GM21528 (cell line): ENCODE measurements around the gene SKAP1.
"Not testable (repeated sequence)": the region's sequence is repeated elsewhere in the genome, so short reads cannot be mapped to it uniquely, and the experiment has no call there.

Experiments
- ATAC-seq: cut with Tn5 transposase; IDR thresholded peaks from one replicate; pipeline ENCODE4 v1.9.1; 2021; ENCODE audit warnings: mild to moderate bottlenecking, moderate library complexity; ENCODE audit not compliant: unreplicated experiment, low FRiP score

SKAP1 gene

DNA sequence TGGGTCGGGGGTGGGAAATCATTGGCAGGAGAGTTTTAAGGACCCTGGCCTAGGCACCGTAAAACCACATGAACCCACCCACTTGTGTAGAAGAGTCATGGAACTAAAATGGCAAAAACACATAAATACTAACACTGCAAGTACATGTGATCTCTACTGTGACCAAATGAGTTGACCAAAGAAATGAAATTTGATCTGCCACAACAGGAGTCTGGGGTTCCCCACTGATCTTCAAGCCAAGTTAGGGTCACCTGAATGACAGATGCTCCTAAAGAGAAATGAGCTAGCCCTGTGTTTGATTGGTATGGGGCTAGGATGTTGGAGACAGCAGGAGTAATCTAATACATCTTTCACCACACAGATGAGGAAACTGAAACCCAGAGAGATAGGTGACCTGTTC, 21.5 kb upstream of the SKAP1 start:
- no peak for ATAC-seq

DNA sequence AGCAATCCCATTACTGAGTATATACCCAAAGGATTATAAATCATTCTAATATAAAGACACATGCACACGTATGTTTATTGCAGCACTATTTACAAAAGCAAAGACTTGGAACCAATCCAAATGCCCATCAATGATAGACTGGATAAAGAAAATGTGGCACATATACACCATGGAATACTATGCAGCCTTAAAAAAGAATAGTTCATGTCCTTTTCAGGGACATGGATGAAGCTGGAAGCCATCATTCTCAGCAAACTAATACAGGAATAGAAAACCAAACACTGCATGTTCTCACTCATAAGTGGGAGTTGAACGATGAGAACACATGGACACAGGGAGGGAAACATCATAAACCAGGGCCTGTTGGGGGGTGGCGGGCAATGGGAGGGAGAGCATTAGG, 19.3 kb upstream of the SKAP1 start:
- not testable (repeated sequence) for ATAC-seq

DNA sequence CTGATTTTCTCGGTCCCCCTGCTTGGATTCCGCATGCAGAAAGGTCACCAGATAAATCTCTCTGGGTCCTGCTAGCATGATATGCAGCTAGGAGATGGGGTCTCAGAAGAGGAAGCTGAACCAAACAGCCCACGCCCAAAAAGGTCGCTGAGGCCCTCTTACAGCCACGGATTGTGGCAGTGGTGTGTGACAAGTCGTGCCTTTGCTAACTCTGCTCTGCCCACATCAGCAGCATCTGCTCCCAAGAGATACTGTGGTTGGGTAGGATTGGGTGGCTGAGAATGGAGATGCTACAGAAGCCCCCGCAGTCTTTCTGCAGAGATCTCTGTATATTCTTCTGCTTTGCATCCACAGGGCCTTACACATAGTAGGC, 15.2 kb upstream of the SKAP1 start:
- ATAC-seq, result no peak

DNA sequence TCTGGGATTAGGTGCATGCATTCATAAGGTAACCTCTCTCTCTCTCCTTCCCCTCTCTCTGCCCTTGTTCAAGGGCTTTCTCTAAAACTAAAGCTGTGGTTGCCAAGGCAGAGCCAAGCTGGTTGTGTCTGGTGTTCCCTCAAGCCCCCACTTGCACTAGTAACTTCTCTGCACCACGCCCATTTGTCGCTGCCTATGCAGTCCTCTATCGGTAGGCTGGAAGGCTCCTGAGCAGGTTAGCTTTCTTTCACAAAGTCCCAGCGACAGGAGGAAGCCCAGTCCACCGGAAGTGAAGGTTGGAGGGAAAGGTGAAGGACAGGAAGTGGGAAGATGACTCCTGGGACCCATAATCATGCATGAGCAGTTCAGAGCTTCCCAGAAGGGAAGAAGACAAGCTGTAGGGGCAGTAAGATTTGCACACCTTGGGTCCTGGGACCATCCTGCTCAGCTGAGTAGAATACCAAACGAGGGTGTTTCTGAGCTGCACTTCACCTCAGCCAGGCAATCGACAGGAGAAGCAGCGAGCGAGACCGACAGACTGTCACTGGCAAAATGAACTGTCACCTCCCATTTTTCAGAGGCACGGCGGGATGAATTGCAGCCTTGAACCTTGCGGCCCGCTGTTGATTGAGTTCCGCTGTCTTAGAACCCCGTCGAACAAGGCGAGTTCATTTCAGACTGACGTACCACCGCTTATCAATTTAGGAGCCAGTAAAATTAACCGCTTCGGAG, 14.7 kb upstream of the SKAP1 start:
- ATAC-seq, result no peak

DNA sequence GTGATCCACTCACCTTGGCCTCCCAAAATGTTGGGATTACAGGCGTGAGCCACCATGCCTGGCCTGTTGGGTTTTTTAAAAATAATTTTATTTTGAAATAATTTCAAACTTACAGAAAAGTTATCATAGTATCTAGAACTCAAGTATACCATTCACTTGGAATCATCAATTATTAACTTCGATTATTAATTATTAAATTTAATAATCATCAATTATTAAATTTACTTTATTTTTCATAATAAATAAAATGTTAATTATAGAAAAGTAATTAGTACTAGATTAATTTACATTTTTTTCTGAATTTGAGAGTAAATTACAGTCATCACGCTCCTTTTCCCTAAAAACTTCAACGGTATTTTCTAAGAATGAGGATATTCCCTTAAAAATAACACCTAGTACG, 13.7 kb upstream of the SKAP1 start:
- ATAC-seq, result no peak

DNA sequence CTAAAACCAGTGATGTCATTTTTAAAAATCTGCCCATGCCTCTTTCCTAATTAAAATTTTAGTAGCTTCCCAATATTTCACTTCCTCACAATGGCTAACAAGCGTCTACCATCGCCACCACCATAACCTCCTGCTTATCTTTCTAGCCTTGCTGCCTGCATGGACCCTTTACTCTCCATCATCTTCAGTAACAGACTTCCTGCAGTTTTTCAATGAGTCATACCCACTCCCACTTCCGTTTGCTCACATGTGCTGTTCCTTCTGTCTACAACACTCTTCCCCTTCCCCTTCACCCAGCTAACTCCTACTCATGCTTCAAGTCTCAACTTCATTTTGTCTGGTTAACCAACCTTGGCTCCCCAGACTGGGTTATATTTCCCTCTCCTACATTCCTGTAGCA, 12.8 kb upstream of the SKAP1 start:
- no peak for ATAC-seq

DNA sequence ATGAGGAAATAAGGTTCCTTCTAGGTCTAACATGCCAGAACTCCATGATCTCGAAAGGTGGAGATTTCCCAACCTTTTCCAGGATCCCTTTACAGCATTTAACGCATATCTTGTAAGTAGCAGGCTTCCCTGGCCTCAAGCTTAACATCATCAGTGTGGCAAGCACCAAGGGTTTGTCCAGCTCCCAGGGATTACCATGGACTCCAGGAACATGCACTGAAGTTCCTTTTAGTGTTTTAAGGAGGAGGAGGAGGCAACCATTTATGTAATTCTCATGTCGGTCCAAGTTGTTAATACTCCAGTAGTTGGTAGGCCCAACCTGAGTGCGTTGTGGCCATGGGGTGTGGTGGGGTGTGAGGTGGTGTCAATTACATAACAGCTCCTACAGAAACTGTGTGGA, 11.8 kb upstream of the SKAP1 start:
- no peak for ATAC-seq

DNA sequence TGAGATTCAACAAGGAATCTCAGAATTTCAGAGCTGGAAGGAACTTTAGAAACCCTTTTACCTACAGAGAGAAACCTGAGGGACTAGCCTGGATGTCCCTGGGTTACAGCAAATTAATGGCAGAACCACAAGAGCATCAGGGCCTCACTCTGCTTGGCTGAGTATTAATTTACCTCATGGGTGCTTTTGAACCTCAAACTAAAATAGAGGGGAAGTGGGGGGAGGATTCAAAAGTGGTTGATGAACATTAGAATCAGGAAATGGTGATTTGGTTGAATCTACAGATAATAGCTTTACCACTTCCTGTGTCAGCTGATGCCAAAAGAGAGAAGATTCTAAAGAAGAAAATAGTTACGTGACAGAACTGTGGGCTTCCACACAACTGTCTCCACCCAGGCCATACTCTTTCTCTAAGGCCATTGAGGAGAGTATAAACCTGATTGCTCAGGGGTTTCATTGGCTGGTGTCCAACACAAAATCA, 11.3 kb upstream of the SKAP1 start:
- peak; percentile 65 for ATAC-seq

DNA sequence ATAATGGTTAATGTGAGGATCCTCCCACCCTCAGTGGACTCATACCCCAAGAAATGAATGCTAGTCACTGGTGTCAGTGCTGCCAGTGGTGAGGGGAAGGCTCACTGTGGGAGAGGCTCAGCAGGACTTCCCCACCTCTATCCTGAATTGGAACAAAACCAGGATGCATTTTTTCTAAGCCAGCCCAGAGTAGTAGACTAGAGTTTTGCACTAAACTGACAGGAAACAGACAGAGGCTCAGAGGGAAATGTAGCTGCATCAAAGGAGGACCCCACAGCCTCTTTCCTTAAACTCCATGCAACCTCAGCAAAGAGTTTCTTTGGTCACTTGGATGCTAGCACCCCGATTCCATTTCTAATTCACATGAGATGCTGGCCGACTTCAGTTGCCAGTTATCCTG, 10.7 kb upstream of the SKAP1 start:
- no peak for ATAC-seq

DNA sequence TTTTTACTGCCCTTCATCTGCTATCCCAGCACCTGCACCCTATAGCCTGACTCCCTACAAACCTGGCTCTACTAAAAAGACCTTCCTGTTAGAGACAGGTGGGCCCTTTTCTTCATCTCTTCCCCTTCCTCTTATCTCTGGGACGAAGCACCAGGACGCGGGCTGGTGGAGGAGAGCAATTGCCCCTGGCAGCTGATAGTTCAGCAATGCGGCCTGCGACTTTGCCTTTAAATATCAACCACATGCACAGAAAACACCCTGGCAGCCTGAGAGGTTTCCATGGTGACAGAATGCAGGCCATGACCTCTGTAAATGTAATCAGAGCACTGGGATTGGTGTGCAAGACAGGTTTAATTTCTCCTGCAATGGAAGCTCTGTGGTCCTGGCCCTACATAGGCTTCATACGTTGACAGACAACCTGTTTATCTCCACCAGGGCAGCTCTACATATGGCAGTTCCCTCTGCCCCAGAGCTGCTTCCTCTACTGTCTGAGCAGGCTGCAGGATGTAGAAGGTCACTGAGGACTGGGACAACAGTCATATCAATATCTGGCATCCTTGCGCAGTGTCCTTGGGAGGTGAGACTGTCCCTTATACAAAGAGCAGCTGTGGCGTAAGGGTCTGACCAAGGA, 10.0 kb upstream of the SKAP1 start:
- ATAC-seq, result no peak

DNA sequence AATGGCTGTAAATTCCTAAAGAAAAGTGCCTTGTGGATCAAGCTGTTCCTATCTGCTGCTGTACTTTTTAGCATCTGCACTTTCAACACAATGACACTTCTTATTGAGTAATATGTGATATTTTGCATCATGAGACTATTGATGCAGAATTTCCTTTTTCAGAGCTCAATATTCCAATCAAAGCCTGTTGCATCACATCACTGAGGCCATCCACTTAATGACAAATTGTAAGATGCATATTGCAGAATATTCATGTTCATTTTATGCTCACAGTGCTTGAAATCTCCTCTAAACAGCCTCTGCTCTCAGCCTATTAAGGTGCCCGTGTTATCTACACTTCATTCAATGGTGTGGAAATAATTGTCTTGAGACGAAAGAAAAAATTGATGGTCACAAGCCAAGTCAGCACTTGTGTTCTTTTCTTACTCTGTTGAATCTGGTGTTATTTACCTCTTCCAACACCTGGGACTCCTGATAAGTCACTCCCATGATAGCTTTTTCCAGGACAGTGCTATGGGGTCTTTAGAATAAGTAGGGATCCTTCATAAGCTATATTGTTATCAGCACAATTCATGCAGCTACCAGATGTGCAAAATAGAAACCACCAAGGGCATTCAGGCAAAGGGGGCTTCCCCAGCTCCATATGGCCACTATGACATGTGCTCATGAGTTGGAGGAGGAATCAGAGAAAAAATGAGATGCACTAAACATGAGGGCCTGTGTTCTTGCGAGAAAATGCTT, 9.3 kb upstream of the SKAP1 start:
- ATAC-seq, result no peak

DNA sequence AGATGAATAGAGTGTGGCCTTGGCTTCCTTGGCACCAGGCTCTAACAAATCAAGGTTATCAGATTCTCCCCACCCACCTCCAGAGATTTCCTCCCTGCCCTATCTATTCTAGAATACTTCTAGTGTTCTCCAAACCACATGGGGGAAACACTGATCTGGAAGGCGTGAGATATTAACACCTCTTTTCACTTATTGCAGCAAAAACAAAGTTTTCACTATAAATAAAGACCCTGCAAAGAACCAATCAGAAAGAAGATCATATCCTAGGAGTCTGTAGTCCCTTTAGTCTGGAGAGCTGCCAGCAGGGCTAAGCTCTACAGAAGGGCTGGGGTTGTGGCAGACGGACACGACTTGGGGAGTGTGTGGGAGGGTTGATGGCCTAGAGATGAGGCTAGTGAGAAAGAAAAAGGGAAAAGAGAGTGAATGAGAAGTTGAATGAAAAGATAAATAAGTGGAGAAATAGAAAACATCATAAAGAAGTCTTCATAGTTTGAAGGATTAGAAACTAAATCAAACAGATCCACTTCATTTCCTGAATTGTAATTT, 8.6 kb upstream of the SKAP1 start:
- ATAC-seq, result no peak

DNA sequence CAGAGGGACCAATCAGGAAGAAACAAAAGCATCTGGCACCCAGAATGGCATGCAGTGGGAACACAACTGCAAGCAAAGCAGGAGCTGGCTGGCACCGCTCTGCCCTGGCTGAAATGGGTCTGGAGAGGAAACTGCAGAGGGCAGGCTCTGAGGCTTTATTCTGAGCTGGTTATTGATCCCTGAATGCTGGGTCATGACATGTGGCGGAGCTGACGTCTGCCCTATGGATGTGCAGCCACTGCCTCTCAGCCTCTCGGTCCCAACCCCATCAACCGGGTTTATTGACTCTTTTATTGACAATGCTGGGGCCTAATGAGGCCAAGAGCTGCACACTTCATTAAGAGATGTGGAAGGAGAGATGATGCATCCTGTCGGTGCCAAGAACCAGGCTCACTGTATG, 3.9 kb upstream of the SKAP1 start:
- ATAC-seq, result no peak

DNA sequence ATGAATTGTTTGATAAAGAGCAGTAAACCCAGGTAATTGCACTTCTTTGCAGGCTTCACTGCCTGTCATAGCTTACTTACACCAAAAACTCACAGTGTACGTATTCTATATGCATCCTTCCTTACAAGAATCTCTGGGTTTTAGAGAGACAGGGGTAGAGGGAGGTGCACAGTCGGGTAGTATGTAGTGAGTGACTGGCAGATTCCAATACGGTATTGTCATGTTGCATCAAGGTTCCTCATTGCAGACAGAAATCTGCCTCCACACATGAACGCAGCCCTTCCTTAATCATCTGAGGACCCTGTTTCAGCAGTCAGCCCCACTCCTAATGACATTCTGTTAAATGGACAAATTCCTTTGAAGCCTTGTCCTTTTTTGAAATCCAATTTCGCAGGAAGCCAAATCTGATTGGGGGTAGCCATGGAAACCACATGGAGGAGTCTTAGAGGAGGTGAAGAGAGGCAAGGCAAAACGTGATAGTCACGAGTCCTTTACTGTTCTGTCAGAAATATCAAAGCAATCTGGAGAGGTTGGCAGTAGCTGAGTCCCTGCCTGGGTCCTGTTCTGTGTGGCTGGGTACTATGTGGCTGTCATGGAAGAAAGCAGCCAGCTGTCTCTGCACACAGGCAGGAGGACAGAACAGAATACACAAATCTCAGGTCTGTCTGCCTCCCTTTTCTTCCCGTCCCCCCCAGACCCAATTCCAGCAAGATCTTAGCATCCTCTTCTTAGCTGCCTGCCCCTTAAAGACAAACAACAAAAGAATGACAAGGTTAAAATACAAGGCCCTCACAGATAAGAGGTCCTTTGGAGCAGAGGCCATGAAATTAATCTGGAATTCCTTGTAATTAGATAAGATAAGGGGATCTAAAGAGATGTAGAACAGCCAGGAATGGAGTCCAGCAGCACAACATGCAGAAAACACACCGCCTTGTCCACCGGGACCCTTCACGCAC, 3.1 kb upstream of the SKAP1 start:
- no peak for ATAC-seq

DNA sequence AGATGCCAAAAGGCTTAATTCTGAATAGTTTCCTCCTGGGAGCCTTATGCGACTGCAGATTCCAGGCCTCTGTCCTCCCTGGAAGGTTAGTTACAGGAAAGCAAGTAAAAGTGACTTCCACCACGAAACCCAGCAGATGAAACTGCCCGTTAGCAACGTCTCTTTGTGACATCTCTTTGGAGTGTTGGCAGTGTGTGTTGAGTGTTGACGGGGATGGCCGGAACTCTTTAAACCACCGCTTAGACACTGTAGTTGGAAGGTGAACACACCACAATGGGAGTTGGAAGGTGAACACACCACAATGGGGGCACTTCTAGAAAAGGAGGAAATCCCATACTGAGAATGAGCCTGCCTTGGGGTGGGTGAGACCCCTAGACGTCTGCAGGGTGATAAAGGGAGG, 858 bp downstream of the SKAP1 start:
- ATAC-seq, result no peak

DNA sequence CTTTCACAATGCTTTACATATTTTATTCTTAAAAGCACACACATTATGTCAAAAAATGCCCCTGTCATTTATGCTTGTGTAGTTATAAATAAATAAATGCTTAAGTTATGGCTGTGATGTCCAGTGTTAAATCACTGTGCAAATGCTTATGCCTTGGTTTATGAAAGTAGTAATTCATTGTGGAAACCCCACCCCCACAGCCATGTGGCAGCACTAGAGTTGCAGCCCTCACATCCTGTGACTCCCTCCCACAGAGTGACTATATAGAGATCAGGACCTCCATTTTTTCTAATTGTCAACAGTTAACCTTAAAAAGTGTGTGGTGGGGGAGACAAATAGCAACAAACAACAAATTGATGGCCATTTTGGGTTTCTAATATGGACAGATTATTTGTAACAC, 2.4 kb downstream of the SKAP1 start:
- ATAC-seq, result no peak

DNA sequence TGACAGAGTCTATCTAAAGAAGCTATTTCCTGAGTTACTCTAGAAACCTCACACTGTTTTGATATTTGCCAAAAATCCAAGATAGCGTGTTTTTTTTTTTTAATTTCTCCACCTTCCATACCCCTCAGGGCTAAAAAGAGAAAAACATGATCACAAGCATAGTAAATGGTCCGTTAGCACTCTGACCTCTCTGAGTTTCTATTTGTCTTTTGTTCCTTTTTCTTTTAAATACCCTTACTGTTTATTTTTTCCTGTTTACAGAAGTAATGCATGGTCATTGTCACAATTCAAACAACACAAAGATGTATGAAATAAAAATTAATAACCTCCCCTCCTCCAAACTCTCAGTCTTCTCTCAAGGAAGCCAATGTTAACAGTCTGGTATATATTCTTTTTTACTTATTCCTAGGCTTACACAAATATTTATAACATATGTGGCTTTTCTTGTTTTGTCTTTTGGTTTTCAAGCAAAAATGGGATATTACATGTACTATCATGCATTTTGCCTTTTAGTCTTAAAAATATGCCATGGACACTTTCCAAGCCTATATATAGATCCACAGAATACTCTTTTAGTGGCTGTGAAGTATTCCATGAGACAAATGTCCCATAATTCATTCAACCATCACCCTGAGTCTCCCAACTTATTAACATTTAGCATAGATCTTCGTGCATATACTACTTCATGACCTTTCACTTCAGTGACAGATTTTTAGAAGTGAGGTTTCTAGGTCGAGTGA, 3.1 kb downstream of the SKAP1 start:
- ATAC-seq, result no peak

DNA sequence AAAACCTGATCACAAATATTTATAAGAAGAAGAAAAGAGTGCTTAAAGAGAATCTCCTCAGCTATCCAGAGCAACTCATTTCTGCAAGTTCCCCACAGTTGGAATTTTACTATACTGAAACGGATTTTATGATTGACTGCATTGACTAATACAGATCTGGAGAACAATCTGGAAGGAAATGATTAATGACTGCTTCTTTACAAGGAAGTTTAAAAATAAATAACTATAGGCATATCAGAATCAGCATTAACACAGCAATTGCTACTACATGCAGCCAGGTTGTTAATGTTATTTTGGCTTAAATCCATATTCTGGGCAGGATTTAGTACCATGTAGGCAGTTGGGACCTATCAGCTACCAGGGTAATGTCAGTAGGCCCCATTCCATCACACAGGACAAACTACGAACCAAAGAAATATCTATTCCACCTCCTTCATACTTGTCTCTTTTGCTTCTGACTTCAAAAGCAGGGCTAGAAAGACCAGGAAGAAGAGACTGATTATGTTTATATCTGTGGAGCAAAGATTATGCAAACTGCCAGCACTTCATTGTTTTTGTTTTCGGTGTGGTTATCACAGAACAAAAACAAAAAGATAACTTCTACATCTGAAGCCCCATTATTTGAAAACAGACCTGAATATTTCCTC, 3.9 kb downstream of the SKAP1 start:
- no peak for ATAC-seq

DNA sequence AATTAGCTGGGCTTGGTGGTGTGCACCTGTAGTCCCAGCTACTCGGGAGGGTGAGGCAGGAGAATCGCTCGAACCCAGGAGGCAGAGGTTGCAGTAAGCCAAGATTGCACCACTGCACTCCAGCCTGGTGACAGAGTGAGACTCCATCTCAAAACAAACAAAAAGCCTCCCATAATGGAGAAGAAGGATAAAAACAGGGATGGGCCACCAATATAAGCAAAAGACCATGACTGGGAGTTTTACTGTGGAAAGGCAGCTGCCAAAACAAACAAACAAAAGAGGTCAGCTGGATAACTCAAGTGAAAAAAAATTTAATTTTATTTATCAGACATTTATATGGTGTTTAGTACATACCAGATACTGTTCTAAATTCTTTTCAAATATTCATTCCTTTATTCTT, 8.0 kb downstream of the SKAP1 start:
- ATAC-seq, result not testable (repeated sequence)
